Measurements from ENCODE around the gene NMU. TPM values are rescaled to one million over a fixed set of nuclear protein-coding genes. Genes with fewer than 3 reads are reported as not detected.

Gene NMU
- total RNA-seq, 1 donor from 2014 or later, result not detected

GRCh38 chr4:55615008-55615407 lies 21.1 kb downstream of the NMU start:
- POLR2A ChIA-PET, result no interaction called here
- H3K9me3 Mint-ChIP-seq, result no peaks in the 10 kb centered on the region
- no peak for ATAC-seq (ENCODE audit: low read depth)

GRCh38 chr4:55613621-55614020 lies 22.5 kb downstream of the NMU start:
- no peaks in the 10 kb centered on the region for H3K36me3 Mint-ChIP-seq (ENCODE audit: low read depth)
- ChIA-PET CTCF (no interaction called here), POLR2A (no interaction called here)
- no peaks in the 10 kb centered on the region for H3K9me3 Mint-ChIP-seq
- peaks cover 2% of the 10 kb centered on the region for H3K27me3 Mint-ChIP-seq
- no peaks in the 10 kb centered on the region for H3K4me1 Mint-ChIP-seq
- no peak for DNase-seq
- H3K4me3 Mint-ChIP-seq, result no peak overlapping the region
- no peak overlapping the region for H3K27ac Mint-ChIP-seq
- no peak for ATAC-seq (ENCODE audit: low read depth)
- no peak for TF ChIP-seq CTCF (IDR thresholded peaks at IDR 0.05)
- intact Hi-C loops (cut with micrococcal nuclease), result no loop called here

More at GRCh38 chr4:55615008-55615407, 21.1 kb downstream of the NMU start:
- CTCF ChIA-PET, result no interaction called here
- Mint-ChIP-seq H3K4me1 (no peaks in the 10 kb centered on the region), H3K27ac (no peak overlapping the region), H3K4me3 (no peak overlapping the region), H3K27me3 (peaks cover 2% of the 10 kb centered on the region), H3K36me3 (ENCODE audit: low read depth) (no peaks in the 10 kb centered on the region)
- no peak for DNase-seq
- TF ChIP-seq CTCF (IDR thresholded peaks at IDR 0.05), result no peak
- intact Hi-C loops (cut with micrococcal nuclease), result no loop called here

- Mint-ChIP-seq H3K36me3 (ENCODE audit: low read depth) (no peaks in the 10 kb centered on the region), H3K27me3 (peaks cover 2% of the 10 kb centered on the region), H3K4me1 (no peaks in the 10 kb centered on the region), H3K27ac (no peak overlapping the region), H3K4me3 (no peak overlapping the region), H3K9me3 (no peaks in the 10 kb centered on the region)
- CTCF ChIA-PET, result no interaction called here
- no peak for ATAC-seq (ENCODE audit: low read depth)
- intact Hi-C loops (cut with micrococcal nuclease), result no loop called here
- DNase-seq, result no peak
- POLR2A ChIA-PET, result no interaction called here
- TF ChIP-seq CTCF (IDR thresholded peaks at IDR 0.05), result no peak
Observed at GRCh38 chr4:55612341-55612740, 23.8 kb downstream of the NMU start.

GRCh38 chr4:55611358-55612059 lies 24.6 kb downstream of the NMU start:
- no peak for ATAC-seq (ENCODE audit: low read depth)
- H3K4me3 Mint-ChIP-seq, result no peak overlapping the region
- TF ChIP-seq CTCF (IDR thresholded peaks at IDR 0.05), result no peak
- no peak for DNase-seq
- H3K27ac Mint-ChIP-seq, result no peak overlapping the region
- ChIA-PET POLR2A (no interaction called here), CTCF (no interaction called here)
- H3K9me3 Mint-ChIP-seq, result no peaks in the 10 kb centered on the region
- H3K27me3 Mint-ChIP-seq, result peaks cover 2% of the 10 kb centered on the region
- no peaks in the 10 kb centered on the region for H3K4me1 Mint-ChIP-seq
- no peaks in the 10 kb centered on the region for H3K36me3 Mint-ChIP-seq (ENCODE audit: low read depth)
- intact Hi-C loops (cut with micrococcal nuclease), result no loop called here

- no peak for TF ChIP-seq CTCF (IDR thresholded peaks at IDR 0.05)
- Mint-ChIP-seq H3K4me3 (no peak overlapping the region), H3K27ac (no peak overlapping the region), H3K9me3 (no peaks in the 10 kb centered on the region), H3K4me1 (no peaks in the 10 kb centered on the region), H3K36me3 (ENCODE audit: low read depth) (no peaks in the 10 kb centered on the region), H3K27me3 (peaks cover 3% of the 10 kb centered on the region)
- ATAC-seq (ENCODE audit: low read depth), result no peak
- POLR2A ChIA-PET, result no interaction called here
- DNase-seq, result no peak
- intact Hi-C loops (cut with micrococcal nuclease), result no loop called here
- CTCF ChIA-PET, result interaction anchor here (0.7 kb wide), 1 partner anchor 696 kb away, joined by 3 read pairs; no protein-coding TSS in a partner anchor
Observed at GRCh38 chr4:55610381-55610780, 25.7 kb downstream of the NMU start.
